ENCODE data around the gene HSPB2. TPM values are rescaled to one million over a fixed set of nuclear protein-coding genes. Genes with fewer than 3 reads are reported as not detected.

HSPB2 gene
- total RNA-seq, 2 donors from 2014 or later = 0.85 TPM; not detected in 1

DNA sequence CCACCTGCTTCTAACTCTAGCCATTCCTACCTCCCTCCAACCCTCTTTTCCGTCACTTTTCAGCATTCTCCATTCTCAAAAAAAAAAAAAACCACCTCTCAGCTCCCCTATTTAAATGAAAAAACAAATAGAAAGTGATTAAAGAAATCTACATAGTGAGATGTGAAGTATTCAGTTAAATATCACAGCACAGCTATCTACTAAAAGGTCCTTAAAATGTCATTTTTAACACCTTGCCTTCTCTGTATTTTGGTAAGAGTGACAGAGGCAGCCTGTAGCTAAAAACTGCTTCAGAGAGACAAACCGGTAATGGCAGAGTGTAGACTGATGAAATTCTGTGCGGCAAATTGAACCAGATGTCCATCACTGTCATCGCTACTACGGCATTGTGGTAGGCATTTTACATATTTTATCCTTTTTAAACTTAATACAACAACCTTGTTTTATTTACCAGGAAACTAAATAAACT is 40.8 kb upstream of the HSPB2 start:
- WGBS = 53% methylated on average over 5 of the region's 5 CpGs
- intact Hi-C loops (cut with DNase I) = no loop called here
- Histone ChIP-seq H3K27me3 (replicated peaks; ENCODE audit: insufficient read depth) (no peaks in the 10 kb centered on the region), H3K36me3 (no peaks in the 10 kb centered on the region), H3K4me3 (peak overlapping the region; percentile 53 to 80), H3K9me3 (no peaks in the 10 kb centered on the region), H3K4me1 (replicated peaks) (no peaks in the 10 kb centered on the region), H3K27ac (peak overlapping the region; percentile 82 to 84)
- no peak for DNase-seq (ENCODE audit: low spot score)
- TF ChIP-seq, protein P1, sequence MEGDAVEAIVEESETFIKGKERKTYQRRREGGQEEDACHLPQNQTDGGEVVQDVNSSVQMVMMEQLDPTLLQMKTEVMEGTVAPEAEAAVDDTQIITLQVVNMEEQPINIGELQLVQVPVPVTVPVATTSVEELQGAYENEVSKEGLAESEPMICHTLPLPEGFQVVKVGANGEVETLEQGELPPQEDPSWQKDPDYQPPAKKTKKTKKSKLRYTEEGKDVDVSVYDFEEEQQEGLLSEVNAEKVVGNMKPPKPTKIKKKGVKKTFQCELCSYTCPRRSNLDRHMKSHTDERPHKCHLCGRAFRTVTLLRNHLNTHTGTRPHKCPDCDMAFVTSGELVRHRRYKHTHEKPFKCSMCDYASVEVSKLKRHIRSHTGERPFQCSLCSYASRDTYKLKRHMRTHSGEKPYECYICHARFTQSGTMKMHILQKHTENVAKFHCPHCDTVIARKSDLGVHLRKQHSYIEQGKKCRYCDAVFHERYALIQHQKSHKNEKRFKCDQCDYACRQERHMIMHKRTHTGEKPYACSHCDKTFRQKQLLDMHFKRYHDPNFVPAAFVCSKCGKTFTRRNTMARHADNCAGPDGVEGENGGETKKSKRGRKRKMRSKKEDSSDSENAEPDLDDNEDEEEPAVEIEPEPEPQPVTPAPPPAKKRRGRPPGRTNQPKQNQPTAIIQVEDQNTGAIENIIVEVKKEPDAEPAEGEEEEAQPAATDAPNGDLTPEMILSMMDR (IDR thresholded peaks at IDR 0.05) = no peak
- no peak for TF ChIP-seq POLR2AphosphoS5 (IDR thresholded peaks at IDR 0.05)
- TF ChIP-seq POLR2A (IDR thresholded peaks at IDR 0.05) = no peak

GRCh38 chr11:111878385-111878848 is 34.1 kb upstream of the HSPB2 start:
- Histone ChIP-seq H3K4me1 (replicated peaks) (no peaks in the 10 kb centered on the region), H3K27me3 (replicated peaks; ENCODE audit: insufficient read depth) (no peaks in the 10 kb centered on the region), H3K36me3 (no peaks in the 10 kb centered on the region), H3K9me3 (no peaks in the 10 kb centered on the region), H3K27ac (peak overlapping the region; percentile 97), H3K4me3 (peak overlapping the region; percentile 47 to 55)
- DNase-seq (ENCODE audit: low spot score) = no peak
- 1% methylated on average over 13 of the region's 13 CpGs for WGBS
- TF ChIP-seq, protein P1 (IDR thresholded peaks at IDR 0.05) = no peak
- TF ChIP-seq POLR2AphosphoS5 (IDR thresholded peaks at IDR 0.05) (no peak), POLR2A (IDR thresholded peaks at IDR 0.05) (no peak)
- intact Hi-C loops (cut with DNase I) = loop anchor here (2.0 to 5.0 kb wide), 3 partner anchors 49 to 209 kb away; partner anchors contain the start of genes SDHD and TIMM8B

DNA sequence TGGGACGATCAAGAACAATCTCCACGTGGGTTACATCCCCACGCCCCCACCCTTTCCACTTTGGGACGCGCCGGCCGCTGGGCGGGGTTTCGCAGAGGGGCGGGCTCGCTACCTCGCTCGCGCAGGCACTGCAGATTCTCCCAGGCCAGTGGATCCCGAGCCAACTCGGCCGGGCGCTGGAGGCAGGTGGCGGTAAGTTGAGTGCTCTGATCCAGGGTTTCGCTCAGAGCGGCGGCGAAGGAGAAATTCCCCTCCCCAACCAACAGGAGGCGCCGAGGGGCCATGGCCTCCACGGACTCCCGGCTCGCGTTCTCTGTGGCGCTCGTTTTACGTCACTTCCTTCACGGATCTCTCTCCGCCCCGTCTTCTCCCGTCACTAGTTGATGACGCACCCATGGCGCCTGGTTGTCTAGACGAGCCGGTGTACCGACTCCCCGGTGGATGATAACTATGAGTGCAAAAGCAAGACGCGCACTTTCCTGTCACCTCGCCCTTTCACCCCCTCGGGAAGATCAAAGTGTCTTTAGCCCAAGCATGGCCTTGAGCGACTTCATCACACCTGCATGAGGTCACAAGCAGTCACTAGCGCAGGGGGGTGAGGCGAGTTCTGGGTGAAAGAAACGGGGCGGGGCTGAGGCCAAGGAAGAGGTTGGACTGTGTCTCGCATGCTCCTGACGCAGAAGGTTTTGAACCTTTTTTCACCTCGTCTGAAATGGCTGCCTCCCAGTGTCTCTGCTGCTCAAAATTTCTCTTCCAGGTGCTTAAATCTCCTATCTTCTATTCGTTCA is 33.5 kb upstream of the HSPB2 start, which contains the start of the genes CFAP68 and FDXACB1:
CFAP68 (plus strand) TSS at position 693 of the 788 bp plus-strand sequence; CDS start at position 713, 20 bp downstream.
FDXACB1 (minus strand) TSS at position 317 of the 788 bp plus-strand sequence; CDS start at position 284, 33 bp downstream.
- peak within 1 kb of the TSS; percentile 97 for H3K27ac ChIP-seq
- under 1% methylated on average over 55 of the region's 55 CpGs for WGBS
- H3K4me3 ChIP-seq = peak within 1 kb of the TSS; percentile 47 to 55
- H3K36me3 ChIP-seq = no peaks in the 10 kb centered on the region
- H3K9me3 ChIP-seq = no peaks in the 10 kb centered on the region
- intact Hi-C loops (cut with DNase I) = loop anchor here (1.0 to 5.0 kb wide), 4 partner anchors 32 to 208 kb away; partner anchors contain the start of genes CRYAB, SDHD and TIMM8B
- peak; percentile 97 for TF ChIP-seq POLR2AphosphoS5 (IDR thresholded peaks at IDR 0.05)
- TF ChIP-seq POLR2A (IDR thresholded peaks at IDR 0.05) = peak; percentile 30
- TF ChIP-seq, protein P1 (IDR thresholded peaks at IDR 0.05) = peak; percentile 93 to 100 (median 97)
- H3K4me1 ChIP-seq (replicated peaks) = no peaks in the 10 kb centered on the region
- peak; percentile 98 for DNase-seq (ENCODE audit: low spot score)
- no peaks in the 10 kb centered on the region for H3K27me3 ChIP-seq (replicated peaks; ENCODE audit: insufficient read depth)

DNA sequence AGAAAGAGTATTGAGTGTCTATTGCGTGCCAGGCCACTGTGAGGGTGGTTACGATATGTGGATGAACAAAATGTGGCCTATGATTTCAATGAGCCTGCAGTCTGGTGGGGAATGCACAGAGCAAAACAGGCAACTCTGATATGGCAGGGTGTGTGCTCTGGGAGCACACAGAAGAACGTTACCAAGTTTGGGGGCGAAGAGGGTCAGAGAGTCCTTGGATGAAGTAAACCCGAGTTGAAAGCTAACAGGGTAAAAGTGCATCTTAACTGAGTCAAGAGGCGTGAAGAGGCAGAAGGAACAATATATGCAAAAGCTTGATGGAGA is 32.9 kb upstream of the HSPB2 start:
- H3K27ac ChIP-seq = peak overlapping the region; percentile 97
- no peaks in the 10 kb centered on the region for H3K27me3 ChIP-seq (replicated peaks; ENCODE audit: insufficient read depth)
- H3K9me3 ChIP-seq = no peaks in the 10 kb centered on the region
- intact Hi-C loops (cut with DNase I) = loop anchor here (1.0 to 5.0 kb wide), 4 partner anchors 32 to 208 kb away; partner anchors contain the start of genes CRYAB, SDHD and TIMM8B
- no peak for DNase-seq (ENCODE audit: low spot score)
- peak overlapping the region; percentile 47 to 55 for H3K4me3 ChIP-seq
- TF ChIP-seq, protein P1 (IDR thresholded peaks at IDR 0.05) = no peak
- no peak for TF ChIP-seq POLR2AphosphoS5 (IDR thresholded peaks at IDR 0.05)
- TF ChIP-seq POLR2A (IDR thresholded peaks at IDR 0.05) = no peak
- 30% methylated on average over 6 of the region's 6 CpGs for WGBS
- H3K4me1 ChIP-seq (replicated peaks) = no peaks in the 10 kb centered on the region
- H3K36me3 ChIP-seq = no peaks in the 10 kb centered on the region
